NCI-H128 (cell line): ENCODE results near the gene PRRG2.

Source experiments
- DNase-seq: peaks from one replicate; lab custom pipeline; 2025; ENCODE audit not compliant: unreplicated experiment; lab: John Stamatoyannopoulos, UW

Gene PRRG2

GRCh38 chr19:49636233-49636932, 55.3 kb downstream of the PRRG2 start:
- DNase-seq = no peak

- DNase-seq = no peak
These were observed 57.0 kb downstream of the PRRG2 start for GRCh38 chr19:49637821-49638738.

GRCh38 chr19:49639401-49640112, 58.4 kb downstream of the PRRG2 start:
- DNase-seq = no peak

- DNase-seq = peak; percentile 99
These were observed 59.2 kb downstream of the PRRG2 start, which contains the start of gene RRAS for GRCh38 chr19:49640113-49640898. Gene RRAS, minus strand, starts transcription at chr19:49640143. Its CDS starts 45 bp downstream, at chr19:49640098.
